ENCODE results near the gene ZNF536.

GRCh38 chr19:30349131-30349730 lies 23.0 kb upstream of the ZNF536 start:
- TF ChIP-seq CTCF (IDR thresholded peaks at IDR 0.05) (no peak), POLR2A (IDR thresholded peaks at IDR 0.05) (no peak)

All from right lobe of liver (tissue), 4 donors.